ENCODE results near the gene NBEAL1.
"Not testable (repeated sequence)": the region's sequence is repeated elsewhere in the genome, so short reads cannot be mapped to it uniquely, and the experiment has no call there.

The NBEAL1 gene

DNA sequence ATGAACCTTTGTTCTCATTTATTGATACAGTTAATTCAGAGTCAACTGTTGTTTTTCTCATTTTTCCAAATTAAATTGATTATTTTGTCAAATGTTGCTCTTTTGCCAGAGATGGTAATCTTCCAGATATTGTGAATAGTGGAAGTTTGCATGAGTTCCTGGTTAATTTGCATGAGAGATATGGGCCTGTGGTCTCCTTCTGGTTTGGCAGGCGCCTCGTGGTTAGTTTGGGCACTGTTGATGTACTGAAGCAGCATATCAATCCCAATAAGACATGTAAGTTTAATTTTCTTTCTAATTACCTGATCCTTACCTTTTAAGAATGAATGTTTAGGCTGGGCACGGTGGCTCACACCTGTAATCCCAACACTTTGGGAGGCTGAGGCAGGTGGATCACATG is 232.0 kb downstream of the NBEAL1 start:
- H3K36me3 ChIP-seq (replicated peaks): peaks cover 25% of the 10 kb centered on the region

GRCh38 chr2:203252818-203253217 is 238.1 kb downstream of the NBEAL1 start:
- TF ChIP-seq, protein P1, sequence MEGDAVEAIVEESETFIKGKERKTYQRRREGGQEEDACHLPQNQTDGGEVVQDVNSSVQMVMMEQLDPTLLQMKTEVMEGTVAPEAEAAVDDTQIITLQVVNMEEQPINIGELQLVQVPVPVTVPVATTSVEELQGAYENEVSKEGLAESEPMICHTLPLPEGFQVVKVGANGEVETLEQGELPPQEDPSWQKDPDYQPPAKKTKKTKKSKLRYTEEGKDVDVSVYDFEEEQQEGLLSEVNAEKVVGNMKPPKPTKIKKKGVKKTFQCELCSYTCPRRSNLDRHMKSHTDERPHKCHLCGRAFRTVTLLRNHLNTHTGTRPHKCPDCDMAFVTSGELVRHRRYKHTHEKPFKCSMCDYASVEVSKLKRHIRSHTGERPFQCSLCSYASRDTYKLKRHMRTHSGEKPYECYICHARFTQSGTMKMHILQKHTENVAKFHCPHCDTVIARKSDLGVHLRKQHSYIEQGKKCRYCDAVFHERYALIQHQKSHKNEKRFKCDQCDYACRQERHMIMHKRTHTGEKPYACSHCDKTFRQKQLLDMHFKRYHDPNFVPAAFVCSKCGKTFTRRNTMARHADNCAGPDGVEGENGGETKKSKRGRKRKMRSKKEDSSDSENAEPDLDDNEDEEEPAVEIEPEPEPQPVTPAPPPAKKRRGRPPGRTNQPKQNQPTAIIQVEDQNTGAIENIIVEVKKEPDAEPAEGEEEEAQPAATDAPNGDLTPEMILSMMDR (IDR thresholded peaks at IDR 0.05; ENCODE audit: low read depth, low read length, missing control alignments): no peak
- in situ Hi-C loops (cut with HindIII; ENCODE audit: low pct_ligation_motif_present, low sequenced_read_pairs): no loop called here
- H3K36me3 ChIP-seq (replicated peaks): peaks cover 29% of the 10 kb centered on the region
- no peaks in the 10 kb centered on the region for H3K27me3 ChIP-seq (replicated peaks)
- DNase-seq: no peak
- no peak overlapping the region for H3K27ac ChIP-seq
- no peak overlapping the region for H3K4me3 ChIP-seq (ENCODE audit: low read depth, low read length)

More for the DNA sequence above, 232.0 kb downstream of the NBEAL1 start:
- Histone ChIP-seq H3K27ac (no peak overlapping the region), H3K4me3 (ENCODE audit: low read depth, low read length) (no peak overlapping the region), H3K27me3 (replicated peaks) (no peaks in the 10 kb centered on the region)
- TF ChIP-seq, protein P1 (IDR thresholded peaks at IDR 0.05; ENCODE audit: low read depth, low read length, missing control alignments): no peak
- in situ Hi-C loops (cut with HindIII; ENCODE audit: low pct_ligation_motif_present, low sequenced_read_pairs): no loop called here
- DNase-seq: no peak

- H3K27ac ChIP-seq; in situ Hi-C loops (cut with HindIII; ENCODE audit: low pct_ligation_motif_present, low sequenced_read_pairs); H3K4me3 ChIP-seq (ENCODE audit: low read depth, low read length); H3K27me3 ChIP-seq (replicated peaks); DNase-seq: not testable (repeated sequence)
- H3K36me3 ChIP-seq (replicated peaks): peaks cover 25% of the 10 kb centered on the region
Observed at GRCh38 chr2:203253422-203254095, 238.9 kb downstream of the NBEAL1 start.

DNA sequence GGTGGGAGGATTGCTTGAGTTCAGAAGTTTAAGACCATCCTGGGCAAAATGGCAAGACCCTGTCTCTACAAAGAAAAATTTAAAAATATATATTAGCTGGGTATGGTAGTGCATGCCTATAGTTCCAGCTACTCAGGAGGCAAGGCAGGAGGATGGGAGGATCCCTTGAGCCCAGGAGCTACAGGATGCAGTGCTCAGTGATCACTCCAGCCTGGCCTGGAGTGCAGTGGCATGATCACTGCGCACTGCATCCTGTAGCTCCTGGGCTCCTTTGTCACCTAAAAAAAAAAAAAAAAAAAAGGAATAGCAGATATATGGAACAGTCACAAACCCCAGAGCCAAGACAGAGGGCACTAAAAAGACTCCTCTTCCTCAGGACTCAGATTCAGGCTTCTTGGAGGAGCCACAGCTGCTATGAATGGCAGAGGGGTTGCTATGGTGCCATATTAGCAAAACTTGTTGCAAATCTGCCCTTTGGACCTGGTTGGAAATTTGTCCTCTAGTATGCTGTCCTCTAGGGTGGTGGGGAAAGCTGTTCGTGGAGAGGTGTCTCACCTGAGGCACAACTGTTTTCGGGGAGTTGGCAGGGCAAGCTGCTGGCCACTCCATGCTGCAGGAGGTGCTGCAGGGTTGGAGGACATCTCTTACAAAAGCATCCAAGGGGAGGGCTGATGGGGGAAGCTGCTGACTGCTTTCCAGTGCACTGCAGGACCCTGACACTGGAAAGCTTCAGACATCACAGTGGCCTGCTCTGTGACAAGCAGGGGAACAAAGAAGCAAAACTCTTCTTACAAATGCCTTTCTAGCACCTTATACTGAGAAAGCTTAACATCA is 246.9 kb downstream of the NBEAL1 start:
- H3K27me3 ChIP-seq (replicated peaks): no peaks in the 10 kb centered on the region
- H3K36me3 ChIP-seq (replicated peaks): peaks cover 15% of the 10 kb centered on the region
- TF ChIP-seq, protein P1 (IDR thresholded peaks at IDR 0.05; ENCODE audit: low read depth, low read length, missing control alignments): no peak
- in situ Hi-C loops (cut with HindIII; ENCODE audit: low pct_ligation_motif_present, low sequenced_read_pairs): no loop called here
- no peak for DNase-seq
- no peak overlapping the region for H3K4me3 ChIP-seq (ENCODE audit: low read depth, low read length)
- no peak overlapping the region for H3K27ac ChIP-seq

Data from brain microvascular endothelial cell (primary cell).